GM18505 (cell line): Measurements from ENCODE around the gene WNK1.
"Not testable (repeated sequence)": the region's sequence is repeated elsewhere in the genome, so short reads cannot be mapped to it uniquely, and the experiment has no call there.

Experiments used
- ATAC-seq: cut with Tn5 transposase; IDR thresholded peaks from one replicate; pipeline ENCODE4 v1.9.1; 2021; ENCODE audit not compliant: unreplicated experiment
- POLR2A ChIP-seq: IDR thresholded peaks from 4 replicates; pipeline ENCODE4 v1.6.1; 2011; ENCODE audit warnings: borderline replicate concordance; ENCODE audit not compliant: insufficient read depth, insufficient read length; ENCODE audit errors: extremely low read depth

The WNK1 gene

DNA sequence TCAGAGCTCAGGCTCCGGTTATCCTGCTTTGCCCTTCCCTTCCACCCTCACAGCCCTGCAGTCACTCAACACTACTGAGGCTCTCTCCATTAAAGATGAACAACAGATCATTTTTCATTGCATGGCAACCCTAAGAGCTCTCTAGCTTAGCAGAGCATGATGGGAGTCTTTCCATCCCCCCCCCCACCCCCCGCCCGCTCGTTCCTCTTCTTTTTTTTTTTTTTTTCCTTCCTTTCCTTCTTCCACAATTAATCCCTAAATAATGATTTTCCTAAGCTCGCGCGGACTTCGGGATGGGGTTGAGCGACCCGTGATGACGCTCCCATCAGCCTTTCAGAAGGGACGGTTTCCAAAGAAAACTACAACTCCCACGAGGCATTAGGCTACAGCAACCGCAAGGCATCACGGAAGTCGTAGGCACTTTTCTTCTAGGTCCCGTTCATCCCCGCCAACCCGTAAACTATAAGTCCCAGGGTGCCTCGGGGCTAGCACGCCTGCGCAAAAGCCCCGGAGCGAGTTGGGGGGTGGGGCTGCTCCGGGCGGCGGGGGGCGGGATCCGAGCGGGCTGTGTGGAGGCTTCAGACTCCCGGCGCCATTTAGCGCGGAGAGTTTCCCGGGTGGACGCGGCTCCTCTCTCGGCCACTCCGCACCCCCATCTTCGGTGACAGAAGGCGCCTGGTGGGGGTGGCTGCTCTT is at the start of gene WNK1:
Gene WNK1 (plus strand): TSS at position 581 of the 696 bp plus-strand sequence. CDS start 987 bp downstream, outside the sequence.
- peak; percentile 95 for TF ChIP-seq POLR2A
- ATAC-seq: peak; percentile 49

DNA sequence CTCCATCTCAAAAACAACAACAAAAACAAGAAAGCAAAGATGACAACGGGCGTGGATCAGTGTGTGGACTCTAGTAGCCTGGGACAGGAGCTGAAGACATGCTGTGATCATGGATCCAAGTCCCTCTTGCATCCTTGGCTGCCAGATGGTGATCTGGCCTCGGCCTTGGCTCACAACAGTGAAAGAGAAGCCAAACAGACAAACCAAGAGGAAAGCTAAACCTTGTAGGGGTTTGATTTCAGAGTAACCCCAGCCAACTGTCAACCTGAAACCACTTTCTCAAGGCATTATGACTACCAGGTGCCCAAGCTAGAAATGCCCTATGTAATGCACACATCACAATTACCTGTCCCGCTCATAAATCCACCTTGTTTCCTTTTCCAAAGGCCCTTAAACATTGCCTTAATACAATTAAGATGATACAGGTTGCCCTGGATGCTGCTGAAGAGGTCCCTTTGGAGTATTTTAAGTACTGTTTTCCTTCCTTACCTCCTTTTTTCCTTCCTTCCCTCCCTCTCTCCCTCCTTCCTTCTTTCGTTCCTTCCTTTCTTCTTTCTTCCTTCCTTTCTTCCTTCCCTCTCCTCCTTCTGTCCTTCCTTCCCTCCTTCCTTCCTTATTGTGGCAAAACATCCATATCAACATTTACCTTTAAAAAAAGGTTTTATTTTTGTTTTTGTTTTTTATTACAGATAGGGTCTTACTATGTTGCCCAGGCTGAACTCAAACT is 47.7 kb upstream of the WNK1 start:
- ATAC-seq: no peak
- TF ChIP-seq POLR2A: no peak

DNA sequence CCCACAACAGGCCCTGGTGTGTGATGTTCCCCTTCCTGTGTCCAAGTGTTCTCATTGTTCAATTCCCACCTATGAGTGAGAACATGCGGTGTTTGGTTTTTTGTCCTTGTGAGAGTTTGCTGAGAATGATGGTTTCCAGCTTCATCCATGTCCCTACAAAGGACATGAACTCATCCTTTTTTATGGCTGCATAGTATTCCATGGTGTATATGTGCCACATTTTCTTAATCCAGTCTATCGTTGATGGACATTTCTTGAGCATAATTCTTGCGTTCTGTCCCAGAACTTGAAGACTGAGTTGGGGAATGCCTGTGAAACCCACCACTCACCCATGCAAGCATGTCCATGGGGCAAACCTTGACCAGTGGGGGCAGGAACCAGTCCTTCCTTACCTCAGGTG is 44.3 kb upstream of the WNK1 start:
- not testable (repeated sequence) for ATAC-seq

DNA sequence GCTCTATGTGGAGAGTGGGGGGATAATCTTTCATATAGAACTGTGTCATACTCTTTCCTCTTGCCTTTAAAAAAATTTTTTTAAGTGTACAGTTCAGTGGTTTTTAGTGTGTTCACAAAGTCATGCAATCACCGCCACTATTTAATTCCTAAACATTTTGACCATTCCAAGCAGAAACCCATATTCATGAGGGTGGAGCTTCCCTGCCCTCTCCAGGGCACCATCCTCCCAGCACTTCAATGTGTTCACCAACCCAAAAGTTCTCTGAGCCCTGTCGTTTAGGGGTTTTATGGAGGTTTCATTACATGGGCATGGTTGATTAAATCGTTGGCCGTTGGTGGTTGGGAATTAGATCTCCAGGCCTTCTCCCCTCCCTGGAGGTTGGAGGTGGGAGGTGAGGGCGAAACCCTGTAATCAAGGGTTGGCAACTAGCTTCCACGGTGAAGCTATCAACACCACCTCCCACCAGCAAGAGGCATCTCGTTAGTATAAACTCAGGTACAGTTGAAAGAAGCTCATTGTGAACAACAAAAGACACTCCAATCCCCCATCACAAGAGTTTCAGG is 42.8 kb upstream of the WNK1 start:
- TF ChIP-seq POLR2A: no peak
- no peak for ATAC-seq

DNA sequence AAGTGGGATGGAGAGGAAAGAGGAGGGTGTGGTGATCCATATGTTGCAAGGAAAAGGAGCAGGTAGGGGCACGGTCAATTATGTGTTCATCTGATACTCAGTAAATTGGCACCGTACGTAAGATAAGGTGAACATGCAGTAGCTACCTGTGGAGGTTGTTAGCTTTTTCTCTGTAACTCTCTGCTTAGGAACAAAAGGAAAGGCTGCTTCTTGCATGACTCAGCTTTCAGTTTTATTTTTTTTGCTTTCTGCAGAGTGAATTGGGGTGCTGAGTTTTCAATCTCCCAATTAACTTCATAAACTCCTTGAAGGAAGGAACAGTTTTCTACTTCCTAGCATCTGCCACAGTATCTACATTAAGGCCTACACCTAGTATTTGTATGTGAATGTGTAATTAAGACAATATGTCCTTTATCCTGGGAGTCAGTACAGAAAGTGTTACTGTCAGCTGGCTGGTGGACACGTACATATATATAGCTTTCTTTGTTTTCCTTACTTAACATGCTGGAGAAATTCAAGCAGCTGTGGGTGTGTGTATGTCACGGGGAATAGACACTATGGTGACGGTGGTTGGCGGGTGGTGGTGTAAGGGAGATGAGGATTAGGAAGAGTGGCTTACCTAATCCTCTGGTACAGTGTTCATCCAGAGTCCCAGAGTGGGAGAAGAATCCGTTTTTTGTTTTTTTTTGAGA is 40.1 kb upstream of the WNK1 start:
- TF ChIP-seq POLR2A: no peak
- no peak for ATAC-seq

DNA sequence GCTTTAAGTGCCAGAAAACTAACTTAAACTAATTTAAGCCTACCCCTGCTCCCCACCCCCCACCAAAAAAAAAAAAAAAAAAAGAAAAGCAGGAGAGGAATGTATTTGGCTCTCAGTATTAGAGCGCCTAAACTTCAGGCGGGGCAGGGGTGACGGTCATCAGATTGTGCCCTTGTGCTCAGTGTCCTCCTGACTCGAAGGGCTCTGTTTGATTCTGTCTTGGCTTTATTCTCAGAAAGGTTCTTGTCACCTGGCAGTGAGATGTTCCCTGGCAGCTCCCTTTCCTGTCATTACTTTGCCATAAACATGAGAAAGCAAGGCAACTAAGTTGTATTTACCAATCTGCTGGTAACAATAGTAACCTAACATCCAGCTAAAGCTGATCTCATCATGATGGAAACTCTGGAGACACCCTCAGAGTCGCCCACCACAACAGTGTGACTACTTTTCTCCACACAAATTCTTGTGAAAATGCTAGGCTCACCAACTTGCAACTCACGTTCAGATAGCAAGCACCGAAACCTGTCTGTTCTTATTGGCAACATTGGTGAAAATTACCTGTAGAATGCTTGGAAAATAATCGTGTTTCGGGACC is 39.0 kb upstream of the WNK1 start:
- no peak for TF ChIP-seq POLR2A
- ATAC-seq: no peak

DNA sequence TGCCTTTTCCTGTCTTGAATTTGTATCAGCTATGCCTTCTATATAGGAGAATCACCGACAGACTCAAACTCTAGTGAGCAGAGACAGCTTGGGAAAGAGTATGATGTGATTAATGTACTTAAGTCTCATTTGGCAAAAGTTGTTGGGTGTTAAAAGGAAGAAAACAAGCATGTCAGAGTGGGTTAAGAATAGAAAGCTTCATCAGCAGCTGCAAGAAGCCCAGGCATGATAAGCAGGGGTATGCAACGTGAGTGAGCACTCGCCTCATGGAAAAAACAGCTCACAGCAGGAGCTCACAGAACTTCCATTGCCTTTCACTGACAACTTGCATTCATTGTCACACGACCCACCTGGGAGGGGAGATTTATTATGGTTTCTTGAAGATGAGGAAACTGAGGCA is 35.9 kb upstream of the WNK1 start:
- no peak for TF ChIP-seq POLR2A
- no peak for ATAC-seq

DNA sequence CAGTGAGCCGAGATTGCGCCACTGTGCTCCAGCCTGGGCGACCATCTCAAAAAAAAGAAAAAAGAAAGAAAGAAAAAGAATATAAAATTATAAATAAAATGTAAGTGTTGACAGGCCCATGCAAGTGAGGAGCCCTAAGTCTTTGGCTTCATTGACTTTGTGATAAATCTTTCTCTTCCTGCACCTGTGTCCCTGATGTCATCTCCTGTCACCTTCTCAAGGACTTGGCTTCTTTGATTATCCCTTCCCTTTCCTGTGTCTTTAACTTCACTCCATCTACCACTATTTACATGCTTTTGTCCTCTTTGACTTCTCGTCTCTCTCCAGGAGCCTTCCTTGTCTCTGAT is 33.6 kb upstream of the WNK1 start:
- TF ChIP-seq POLR2A: no peak
- ATAC-seq: no peak

DNA sequence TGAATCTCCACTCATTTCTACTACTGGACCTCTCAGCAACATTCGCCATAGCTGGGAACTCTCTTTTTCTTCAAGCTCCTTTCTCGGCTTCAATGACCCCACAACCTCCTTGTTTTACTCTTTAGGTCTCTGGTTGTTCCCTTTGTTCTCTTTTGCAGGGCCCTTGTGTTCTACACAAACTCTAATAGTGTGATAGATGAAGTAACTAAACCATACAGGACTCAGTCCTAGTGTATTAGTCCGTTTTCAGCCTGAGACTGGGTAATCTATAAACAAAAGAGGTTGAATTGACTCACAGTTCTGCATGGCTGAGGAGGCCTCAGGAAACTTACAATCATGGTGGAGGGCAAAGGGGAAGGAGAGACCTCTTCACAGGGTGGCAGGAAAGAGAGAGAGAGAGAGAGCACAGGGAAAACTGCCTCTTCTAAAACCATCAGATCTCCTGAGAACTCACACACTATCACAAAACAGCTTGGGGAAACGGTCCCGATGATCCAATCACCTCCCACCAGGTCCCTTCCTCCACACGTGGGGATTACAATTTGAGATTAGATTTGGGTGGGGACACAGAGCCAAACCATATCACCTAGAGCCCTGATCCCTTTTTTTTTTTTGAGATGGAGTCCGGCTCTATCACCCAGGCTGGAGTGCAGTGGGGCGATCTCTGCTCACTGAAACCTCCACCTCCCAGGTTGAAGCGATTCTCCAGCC is 32.0 kb upstream of the WNK1 start:
- no peak for TF ChIP-seq POLR2A
- ATAC-seq: no peak

DNA sequence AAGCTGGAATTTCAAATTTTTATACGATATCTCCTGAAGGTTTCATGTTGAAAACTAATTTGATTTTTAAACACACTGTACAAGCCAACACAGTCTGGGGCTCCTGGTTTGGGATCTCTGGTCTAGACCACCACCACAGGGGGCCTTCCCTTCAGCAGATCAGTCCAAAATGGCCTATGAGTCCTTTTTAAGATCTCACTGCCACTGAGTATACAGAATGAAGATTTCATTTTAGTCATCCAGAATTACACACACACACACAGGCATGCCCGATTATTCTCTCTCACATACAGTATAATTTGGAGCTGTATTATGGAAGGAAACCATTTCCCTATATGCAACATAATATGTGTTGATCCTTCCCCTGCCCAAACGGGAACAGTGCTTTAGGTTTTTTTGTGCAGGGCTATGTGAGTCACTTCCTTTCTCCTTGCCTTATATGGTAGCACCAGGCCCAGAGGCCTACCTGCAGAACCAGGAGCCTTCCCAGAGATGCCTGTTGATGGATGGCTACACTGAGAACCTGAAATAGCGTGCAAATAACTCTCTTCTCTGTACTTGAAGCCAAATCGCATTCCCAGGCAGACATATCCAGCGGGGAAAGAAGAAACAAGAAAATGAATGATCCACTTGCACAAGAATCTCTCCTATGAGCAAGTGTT is 28.1 kb upstream of the WNK1 start:
- no peak for ATAC-seq
- no peak for TF ChIP-seq POLR2A

DNA sequence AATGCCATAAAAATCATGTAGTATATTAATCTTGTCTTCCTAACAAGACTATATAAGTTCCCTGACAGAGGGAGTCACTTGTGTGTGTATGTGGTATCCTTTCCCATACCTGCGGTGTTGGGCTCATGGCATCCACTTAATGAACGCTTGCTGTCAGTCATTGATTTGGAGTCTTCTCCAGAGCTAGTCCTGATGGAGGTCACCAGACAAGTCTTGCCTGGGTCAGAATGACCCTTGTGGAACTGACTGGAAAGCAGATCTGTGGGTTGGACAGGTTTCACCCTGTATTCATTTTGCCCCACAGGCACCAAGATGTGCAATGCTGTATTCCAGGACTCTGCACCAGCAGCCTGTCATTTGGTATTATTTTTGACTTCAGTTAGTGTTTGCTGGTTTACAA is 27.3 kb upstream of the WNK1 start:
- TF ChIP-seq POLR2A: no peak
- no peak for ATAC-seq

DNA sequence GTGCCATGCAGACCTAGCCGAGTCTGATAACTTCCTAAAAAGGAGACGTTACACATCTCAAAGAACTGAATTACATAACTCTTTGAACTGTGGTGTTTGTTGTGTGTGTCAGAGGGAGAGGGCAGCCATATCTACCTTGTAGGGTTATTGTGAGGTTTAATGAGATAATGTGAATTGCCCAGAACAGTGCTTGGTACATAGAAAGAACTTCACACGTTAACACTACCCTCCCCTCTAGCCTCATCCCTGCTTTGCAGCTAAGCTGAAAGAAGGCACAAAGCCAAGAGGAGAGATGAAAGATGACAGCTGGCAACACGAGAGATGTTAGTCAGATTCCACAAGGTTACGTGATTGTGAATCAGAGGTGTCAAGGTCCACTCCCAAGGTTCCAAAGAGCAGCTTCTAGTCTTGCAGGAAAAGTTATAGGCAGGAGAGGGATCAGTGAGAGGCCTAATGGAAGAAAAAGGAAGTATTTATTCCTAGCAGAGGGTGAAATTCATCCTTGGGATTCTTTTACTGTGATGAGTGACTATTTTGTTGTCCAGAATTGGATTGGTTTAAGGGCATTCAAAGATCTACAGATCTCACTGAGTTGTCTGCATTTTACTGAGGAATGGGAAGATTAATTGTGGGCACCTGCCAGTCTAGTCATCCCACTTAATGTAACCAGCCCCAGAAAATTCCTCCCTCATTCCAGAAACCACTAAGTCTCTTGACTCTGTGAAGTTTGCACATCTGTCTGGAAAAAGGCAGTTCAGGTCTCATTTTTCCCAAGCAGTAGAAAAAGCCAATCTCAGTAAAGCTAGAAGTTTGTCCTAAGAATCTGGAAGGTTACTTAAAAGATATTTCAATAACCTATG is 25.9 kb upstream of the WNK1 start:
- no peak for TF ChIP-seq POLR2A
- no peak for ATAC-seq

DNA sequence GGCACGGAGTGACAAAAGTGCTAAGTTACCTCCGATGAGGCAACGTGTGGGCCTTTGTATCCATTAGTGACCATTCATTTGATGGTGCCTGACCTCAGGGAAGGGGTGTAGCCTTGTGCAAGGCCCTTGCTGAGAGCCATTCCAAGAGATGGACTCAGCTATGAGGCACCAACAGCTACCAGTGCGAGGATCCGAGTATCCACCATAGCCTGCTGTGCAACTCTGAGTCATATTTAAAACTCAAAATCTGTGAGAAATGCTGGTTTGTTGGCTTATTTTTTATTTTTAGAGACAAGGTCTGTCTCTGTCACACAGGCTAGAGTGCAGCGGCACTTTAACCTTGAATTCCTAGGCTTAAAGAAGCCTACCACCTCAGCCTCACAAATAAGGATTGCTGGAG is 25.1 kb upstream of the WNK1 start:
- TF ChIP-seq POLR2A: no peak
- no peak for ATAC-seq
